NOMO-1 treated with DMSO at 0.1 percent for 48 hours (cell line): ENCODE data around the gene TMEM272.

Experiments
- DNase-seq: peaks from one replicate; lab custom pipeline; 2025; ENCODE audit not compliant: unreplicated experiment; lab: John Stamatoyannopoulos, UW

Gene TMEM272

DNA sequence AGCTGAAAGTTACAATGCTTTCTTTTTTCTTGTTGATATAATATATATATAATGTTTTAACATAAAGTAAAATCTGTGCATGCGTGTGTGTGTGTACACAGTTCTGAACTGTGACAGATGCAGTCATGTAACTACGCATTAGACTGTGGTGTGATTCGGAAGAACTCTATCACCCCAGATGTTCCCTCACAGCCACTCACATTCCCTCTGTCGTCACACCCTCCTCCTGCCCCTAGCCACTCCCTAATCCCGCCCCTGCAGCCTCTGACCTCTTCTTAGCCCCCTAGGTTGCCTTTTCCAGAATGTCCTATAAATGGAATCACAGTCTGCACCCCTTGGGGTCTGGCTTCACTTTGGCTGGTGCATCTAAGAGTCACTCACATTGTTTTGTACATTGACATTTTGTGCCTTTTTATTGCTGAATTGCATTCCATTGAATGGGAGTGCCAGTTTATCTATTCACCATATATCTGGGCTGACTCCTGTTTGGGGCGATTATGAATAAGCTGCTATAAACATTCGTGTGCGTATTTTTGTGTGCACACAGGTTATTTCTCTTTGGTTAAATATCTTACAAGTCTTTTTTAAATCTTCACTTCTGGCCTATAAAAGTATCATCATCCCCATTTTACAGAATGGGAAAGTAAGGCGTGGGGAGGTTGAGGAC is 61.4 kb downstream of the TMEM272 start:
- DNase-seq, result no peak

DNA sequence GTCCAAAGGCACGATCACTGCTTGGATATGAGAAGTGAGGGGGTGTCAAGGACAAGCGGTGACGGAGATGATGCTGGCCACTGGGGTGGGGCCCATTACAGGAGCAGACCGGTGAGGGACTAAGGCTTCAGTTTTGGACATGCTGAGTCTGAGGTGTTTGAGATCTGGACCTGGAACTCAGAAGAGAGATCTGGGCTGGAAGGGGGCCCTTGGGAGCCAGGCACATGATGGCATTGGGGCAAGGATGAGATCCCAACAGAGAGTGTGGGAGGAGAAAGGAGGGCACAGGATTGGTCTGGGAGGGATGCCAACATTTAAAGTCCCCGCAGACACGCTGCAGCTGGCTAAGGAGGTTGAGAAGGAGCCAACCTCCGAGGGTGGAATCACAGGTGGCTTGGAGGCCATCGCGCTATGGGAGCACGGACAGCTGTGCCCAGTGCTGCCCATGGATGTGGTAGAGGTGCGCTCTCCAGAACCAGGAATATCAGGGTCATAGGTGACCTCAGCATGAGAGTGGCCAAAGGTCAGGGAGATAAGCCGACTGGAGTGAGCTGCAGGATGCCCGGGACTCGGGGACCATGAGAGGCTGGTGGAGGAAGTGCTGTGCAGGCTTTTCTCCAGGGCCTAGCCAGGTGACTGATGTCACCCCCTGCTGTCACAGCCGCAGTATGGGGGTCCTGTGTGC is 62.8 kb downstream of the TMEM272 start:
- DNase-seq, result no peak

DNA sequence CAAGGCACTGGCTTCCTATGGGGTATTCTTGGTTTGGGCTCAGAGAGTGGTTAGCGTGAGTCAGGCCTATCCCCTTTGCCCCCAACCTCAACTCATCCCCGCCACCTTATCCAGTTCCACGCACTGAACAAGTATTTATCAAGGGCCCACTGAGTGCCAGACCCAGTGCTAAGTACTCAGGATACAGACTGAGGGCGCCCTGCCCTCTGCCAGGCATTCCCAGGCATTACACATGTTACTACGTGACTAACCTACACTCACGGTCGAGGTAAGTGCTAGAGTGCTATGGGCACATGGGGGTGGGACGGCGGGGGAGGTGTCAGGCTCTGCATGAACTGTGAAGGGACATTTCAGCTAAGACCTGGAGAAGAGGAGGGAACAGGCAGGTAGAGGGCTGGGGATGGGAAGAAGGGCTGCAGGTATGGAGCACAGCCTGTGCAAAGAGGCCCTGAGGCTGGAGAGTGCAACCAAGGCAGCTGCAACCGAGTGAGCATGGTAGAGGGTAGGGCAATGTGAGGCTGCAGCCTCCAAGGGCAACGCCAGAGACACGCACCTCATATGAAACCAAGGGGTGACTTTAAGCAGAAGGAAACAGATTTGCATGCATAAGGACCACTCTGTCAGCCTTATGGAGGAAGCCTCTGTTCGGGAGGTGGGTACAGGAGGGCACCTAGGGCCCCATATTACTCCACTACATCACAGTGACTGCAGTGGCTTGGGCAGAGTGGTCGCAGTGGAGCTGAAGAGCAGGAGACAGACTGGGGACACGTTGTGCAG is 63.5 kb downstream of the TMEM272 start:
- no peak for DNase-seq

DNA sequence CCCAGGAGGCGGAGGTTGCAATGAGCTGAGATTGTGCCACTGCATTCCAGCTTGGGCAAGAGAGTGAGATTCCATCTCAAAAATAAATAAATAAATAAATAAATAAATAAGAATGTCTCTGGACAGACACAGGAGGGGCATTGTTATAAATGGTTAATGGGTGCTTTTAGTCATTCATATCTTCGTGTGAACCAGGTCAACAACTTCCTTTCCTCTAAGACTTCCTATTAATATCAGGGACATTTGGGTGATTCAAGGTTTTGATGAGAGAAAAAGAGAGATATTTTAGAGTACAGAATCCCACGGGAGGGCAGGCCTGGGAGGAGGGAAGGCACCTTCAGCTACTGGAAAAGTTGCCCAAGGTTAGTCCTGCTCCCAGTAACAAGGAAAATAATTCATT is 64.9 kb downstream of the TMEM272 start:
- DNase-seq, result no peak

DNA sequence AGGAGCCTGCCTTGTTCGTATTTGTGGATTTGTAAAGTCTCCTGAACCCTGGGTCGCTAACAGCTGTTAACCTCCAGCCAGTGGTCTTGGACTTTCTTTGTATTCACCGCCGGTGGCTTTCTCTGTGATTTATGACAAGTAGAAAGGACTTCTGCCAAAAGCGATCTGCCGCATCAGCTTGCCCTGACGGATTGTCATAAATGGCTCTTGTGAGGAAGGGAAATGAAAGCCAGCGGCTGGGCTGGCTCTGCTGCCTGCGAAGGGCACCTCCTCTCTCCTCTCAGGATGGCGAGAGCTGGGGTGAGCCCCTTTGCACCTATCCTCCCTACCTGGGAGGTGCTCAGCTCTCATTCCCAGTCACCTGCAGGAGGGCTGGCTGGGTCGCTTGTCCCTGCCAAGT is 66.6 kb downstream of the TMEM272 start:
- DNase-seq, result peak; percentile 27

DNA sequence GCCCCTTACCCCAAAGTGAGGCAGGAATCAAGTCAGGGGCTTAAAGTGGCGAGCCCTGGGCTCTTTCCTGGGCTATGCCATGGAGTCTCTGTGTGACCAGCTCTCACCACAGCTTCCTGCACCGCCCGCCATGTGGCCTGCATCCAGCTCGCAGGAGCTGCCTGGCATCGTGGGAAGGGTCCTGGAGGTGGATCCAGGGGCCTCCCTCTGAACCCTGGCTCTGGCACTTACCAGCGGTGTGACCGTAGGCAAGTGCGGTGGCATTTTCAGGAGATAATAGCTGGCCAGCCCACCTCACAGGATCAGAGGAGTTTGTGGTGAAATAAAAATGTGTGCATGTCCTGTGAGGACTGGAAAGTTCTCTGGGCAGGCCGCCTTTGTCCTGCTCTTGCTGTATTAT is 67.1 kb downstream of the TMEM272 start:
- no peak for DNase-seq

DNA sequence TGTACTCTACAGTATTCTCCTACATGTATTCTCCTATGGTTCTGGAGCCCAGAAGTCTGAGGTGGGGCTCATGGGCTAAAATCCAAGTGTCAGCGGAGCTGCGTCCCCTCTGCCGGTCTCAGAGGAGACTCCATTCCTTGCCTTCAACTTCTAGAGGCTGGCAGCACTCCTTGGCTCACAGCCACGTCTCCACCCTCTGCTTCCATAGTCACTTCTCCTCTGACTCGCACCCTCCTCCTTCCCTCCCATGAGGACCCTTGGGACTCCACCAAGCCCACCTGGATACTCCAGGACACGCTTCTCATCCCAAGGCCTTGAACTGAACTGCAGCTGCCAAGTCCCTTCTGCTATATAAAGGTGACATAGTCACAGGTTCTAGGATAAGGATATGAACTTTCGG is 68.8 kb downstream of the TMEM272 start:
- no peak for DNase-seq

DNA sequence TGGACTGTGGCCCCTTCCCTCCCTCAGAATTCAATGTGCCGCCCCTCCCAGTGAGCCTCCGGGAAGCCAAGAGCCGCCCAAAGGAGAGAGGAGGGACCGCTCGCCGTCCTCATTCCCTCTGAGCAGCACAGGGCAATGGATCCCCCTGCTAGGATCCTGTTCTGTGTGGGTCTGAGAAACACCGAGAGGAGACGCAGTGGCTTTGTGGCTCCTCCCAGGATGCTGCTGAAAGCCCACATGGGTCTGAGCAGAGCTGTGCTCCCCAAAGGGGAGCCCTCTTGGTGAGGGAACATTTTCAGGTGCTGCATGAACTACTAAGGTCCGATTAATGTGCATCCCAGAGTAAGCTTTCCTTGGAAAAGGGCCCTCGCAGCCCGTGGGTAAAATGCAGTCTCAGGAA is 71.5 kb downstream of the TMEM272 start:
- no peak for DNase-seq

DNA sequence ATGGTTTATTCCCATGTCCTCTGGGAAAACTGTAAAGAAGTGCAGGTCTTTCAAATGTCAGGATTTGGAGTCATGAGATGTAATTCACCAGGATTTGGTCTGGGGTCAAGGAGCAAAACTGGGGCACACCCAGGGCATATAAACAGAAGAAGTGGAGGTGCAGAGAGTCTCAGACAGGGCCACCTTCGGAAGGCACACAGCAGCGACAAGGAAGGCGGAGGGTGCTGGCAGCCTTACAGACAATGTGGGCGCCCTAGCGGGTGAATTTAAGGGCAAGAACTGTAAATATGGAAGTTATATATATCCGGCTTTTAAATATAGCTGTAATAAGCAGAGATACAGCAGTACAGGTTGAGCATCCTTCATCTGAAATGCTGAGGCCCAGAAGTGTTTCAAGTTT is 72.2 kb downstream of the TMEM272 start:
- DNase-seq, result no peak

DNA sequence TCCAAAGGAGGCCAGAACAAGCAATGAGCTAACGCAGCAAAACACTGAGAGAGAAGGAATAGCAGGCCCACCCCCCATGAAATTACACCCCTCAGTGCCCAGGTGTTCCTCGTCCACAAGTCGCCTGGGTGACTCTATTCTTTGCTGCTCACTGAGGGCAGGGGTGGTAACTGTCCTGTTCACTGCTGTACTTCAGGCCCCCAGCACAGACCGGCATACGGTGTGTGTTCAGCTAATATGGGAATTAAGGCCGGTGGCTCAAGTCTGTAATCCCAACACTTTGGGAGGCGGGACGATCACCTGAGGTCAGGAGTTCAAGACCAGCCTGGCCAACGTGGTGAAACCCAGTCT is 72.9 kb downstream of the TMEM272 start:
- DNase-seq, result no peak

DNA sequence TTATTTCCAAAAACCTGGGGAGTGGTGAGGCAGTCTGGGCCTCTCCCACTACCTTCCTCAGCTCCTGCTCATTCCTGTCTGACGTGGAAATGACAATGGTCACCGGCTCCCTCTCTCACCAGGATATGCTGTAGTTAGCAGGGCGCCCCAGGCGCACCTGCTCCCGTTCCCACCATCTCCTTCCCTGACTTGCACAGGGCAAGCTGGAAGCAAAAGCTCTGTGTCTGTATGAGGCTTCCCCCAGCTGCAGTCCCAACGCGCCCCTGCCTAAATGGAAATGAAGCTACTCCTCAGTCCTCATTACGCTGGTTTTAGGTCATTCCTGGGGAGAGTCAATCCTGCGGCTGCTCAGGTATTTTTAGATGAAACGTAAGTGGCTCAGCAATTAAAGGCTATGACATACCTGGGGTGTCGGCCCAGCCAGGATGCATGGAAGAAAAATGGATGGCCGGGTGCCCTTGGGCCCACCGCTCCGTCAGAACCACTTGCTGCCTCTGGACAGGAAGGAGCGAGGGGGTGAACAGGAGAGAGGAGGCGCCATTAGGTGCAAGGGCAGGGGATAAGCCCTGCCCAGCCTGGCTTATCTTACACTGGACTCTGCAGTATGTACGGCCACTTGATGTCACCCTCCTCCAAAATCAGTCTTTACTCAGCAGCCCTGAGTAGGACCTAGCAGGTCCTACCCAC is 73.4 kb downstream of the TMEM272 start:
- no peak for DNase-seq

DNA sequence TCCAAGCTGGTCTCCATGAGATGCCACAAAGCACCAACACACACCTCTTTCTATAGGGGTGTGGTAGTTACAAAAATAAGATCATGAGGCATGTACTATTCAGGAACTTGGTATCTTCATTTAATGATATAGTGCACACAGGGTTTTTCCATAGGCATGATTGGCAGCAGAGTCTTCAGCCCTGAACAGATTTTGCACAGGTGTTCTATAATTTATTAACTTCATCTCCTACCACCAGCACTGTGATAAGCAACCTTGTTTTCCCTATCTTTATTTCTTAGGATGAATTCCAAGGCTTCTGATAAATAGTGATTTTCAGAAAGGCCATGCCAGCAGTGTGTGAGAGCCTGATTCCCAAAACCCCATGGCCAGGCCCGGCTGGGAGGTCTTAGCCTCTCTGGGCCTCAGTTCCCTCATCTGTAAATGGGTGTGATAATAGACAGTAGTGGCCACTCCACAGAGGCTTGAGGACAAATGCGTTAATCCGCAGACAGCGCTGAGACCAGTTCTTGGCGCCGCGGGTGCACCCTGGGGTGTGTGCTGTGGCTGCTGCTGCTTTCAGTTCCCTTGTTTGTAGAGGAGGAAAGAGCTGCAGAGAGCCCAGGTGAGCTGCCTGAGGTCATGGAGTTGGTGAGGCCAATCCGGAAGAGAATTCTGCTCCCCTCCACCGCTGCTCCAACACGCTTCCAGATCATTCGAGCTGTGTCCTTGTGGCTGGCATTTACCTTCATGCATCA is 74.1 kb downstream of the TMEM272 start:
- DNase-seq, result peak; percentile 1

DNA sequence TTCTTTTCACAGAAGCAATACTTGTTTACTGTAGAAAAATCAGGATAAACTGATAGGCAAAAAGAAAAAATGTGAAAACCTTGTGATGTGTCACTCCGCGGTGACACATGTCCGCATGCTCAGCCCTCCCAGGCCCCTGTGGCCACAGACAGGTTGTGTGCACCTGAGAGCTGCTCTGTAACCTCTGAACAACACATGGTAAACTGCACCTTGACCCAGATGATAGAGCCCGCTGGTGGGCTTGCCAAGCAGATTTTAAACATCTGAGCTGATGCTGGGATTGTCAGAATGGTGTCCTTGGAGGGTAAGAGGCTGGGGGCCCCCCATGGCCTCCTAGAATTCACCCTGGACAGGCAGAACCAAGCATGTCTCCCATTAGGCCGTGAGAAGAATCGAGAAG is 74.8 kb downstream of the TMEM272 start:
- no peak for DNase-seq

DNA sequence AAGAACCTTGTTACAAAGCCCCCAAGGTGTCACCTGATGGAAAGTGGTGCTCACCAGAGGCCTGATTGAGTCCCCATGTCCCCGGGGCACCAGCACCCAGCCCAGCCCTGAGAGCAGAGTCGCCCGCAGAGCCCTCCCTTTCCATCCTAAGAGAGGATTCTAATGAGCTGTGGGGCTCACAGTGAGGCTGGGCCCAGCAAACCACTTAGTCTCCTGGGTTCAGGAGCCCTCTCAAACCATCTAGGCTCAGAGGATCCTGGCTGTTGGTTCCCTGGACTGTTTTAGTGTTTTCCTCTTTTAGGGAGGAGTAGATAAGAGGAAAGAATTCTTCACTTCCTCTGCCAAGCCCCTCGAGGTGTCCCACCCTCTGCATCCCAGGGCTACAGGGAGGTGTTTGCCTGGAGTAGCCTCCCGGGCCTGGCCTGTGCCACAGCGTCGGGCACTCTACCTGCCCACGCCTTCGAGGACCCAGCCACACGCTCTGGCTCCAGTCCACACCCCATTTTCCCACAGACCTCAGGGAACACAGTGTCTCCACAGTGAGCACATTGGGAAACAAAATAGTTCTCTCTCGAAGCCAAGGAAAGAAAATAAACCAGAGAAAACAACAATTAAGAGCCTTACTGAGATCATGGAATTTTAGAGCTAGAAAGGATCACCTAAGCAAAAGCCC is 75.4 kb downstream of the TMEM272 start:
- DNase-seq, result no peak

DNA sequence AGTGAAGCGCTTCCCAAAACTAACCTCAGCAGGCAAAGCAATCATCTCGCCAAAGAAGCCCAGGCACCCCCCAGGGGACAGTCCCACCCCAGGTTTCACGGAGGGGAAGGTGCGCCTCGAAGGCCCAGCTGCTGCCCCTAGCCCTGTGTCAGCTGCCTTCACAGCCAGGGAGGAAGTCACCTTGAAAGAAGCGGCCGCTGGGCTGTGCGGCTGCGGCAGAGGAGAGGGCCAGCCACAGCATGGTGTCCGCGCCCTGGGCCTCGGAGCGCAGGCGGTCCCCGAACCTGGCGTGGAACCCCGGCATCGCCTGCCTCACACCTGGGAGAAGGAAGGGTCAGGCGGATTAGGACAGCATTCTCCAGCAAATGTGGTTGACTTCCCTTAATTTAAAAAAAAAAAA is 76.0 kb downstream of the TMEM272 start:
- DNase-seq, result no peak

DNA sequence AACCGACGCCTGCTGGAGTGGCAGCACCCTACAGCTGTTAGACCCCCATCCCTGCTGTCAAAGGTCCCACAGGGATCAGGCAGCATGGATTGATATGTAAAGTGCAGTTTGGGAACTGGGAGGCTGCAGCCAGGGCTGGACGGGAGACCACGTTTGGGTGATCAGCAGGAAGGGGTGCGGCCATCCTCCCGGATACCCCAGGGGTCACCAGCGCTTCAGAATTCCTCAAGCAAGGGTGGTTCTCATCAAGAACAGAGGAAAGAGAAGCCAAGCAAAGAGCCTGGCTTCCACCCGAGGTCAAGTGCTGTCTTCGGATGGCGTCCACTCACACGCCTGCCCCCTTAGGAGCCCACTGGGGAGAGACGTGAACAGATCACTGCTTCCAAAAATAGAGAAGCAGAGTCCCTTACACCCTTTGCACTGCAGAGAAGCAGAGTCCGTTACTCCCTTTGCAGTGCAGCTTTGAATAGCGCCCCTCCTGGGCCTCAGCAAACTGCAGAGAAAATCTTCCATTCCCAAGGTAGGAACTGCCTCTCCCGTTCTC is 76.5 kb downstream of the TMEM272 start:
- no peak for DNase-seq

DNA sequence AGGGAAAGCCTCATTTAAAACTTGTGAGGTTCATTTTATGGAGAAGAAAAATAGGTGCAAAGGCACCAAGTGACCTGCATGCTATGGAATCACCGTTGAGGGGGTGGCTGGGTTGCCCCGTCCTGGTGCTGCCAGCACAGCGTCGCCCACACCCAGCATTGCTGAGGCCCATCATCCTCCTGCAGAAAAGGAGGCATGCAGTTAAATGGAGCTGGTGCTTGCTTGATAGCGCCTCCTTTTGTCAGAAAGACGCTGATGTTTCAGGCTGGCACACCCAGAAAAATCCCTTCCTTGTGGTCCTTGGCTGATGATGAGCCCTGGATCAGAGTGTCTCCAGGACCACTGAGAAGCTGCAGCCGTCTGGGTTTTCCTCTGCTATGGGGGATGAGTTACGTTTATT is 77.9 kb downstream of the TMEM272 start:
- no peak for DNase-seq

DNA sequence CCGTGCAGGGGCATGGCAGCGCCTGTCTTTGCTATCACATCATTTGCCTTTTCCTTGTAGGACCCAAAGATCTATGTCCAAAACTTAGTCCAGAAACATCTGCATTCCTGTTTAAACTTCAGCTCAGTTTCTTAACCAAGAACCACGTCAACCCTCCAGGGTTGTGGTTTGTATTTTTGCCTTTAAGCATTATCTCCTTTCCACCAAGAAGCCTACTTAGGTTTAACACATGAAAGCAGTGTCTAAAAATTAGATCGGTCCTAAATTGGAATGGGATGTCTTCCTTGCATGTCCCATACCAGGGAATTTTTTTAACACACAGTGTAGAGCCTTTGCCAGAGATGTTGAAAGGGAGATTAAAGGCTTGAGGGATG is 79.8 kb downstream of the TMEM272 start:
- DNase-seq, result no peak

DNA sequence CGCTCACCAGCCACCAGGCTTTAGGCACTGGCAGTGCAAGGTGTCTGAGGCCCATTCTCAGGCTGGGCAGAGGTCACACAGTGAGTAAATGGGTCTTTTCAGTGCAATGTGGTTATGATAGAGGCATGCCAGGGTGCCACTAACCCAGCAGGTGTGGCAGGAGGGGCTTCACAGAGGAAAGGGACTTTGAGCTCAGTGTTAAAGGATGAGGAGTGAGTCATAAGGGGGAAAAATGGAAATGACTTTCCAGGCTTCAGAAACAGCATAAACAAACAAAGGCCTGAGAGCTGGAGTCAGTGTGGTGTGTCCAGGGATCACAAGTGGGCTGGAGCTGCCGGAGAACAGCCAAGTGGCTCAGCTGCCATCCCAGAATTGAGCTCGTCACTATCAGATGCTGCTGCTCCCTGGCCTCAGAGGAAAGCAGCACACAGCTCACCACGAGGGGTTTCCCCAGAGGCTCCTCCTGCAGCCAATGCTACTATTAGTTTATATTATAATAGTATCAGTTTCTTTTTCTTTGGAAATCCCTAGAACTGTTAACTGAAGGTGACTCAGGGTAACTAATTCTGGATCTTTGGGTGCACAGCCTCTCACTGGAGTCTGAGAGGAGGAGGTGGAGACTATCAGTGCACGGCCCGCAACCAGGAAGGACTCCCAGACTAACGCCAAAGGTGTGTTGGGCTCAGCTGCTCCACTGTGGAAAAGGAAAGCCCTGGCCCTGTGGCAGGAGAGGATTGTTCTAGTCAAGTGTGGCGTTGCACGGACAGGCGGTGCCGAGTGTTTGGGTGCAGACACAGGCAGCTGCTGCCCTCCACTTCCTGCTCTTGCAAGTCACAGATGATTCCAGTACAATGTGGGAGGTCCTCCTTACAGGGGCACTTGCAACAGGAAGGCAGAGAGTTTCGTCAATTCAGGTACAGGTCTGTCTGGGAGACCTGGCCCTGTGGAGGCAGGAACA is 80.5 kb downstream of the TMEM272 start:
- DNase-seq, result no peak
